CD4-positive, alpha-beta T cell treated with Interleukin-2 at 100 ng/mL for 4 hours (primary cell): ENCODE data around the gene ACSL4.

Source experiments
- DNase-seq: peaks from one replicate; pipeline ENCODE4 v3.0.0-alpha.2; 2020; ENCODE audit warnings: low spot score

Gene ACSL4

DNA sequence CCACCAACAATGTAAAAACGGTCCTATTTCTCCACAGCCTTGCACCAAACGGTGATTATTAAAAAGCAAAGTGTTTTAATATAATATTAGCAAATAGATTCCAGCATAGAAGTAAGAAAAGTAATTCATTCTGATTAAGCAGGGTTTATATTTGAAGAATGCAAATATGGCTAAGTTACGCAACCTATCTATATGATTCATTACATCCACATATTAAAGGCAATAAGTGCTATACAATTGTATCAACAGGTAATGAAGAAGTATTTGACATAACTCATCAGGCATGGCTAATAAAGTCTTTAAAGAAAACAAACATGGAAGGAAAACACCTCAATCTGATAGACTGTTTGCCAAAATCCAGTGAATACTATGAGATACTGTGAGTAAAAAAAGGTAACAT lies 137.0 kb downstream of the ACSL4 start:
- DNase-seq = no peak
